IPS-NIHi7 (cell line): ENCODE results near the gene KNSTRN.

Source experiments
- DNase-seq: peaks from one replicate; pipeline ENCODE4 v3.0.0; 2012; ENCODE audit warnings: mixed read lengths; ENCODE audit errors: extremely low spot score

KNSTRN gene

GRCh38 chr15:40382580-40383456, at the start of gene KNSTRN:
KNSTRN (plus strand) TSS chr15:40382721; CDS start chr15:40382836, 115 bp downstream.
- peak; percentile 97 for DNase-seq

- DNase-seq: no peak
These were observed 48.5 kb upstream of the KNSTRN start for GRCh38 chr15:40333922-40334492.

- DNase-seq: no peak
These were observed 48.0 kb upstream of the KNSTRN start for GRCh38 chr15:40334541-40334940.

- no peak for DNase-seq
These were observed 47.4 kb upstream of the KNSTRN start for GRCh38 chr15:40334941-40335795.

- DNase-seq: no peak
These were observed 46.4 kb upstream of the KNSTRN start for GRCh38 chr15:40335938-40336743.

- peak; percentile 76 for DNase-seq
These were observed 45.8 kb upstream of the KNSTRN start for GRCh38 chr15:40336744-40337122.

GRCh38 chr15:40337597-40337996, 44.9 kb upstream of the KNSTRN start:
- DNase-seq: no peak

GRCh38 chr15:40338041-40338657, 44.4 kb upstream of the KNSTRN start:
- DNase-seq: peak; percentile 95

GRCh38 chr15:40338921-40339620, 43.5 kb upstream of the KNSTRN start:
- DNase-seq: no peak

GRCh38 chr15:40339621-40339945, 42.9 kb upstream of the KNSTRN start:
- DNase-seq: no peak

- DNase-seq: no peak
These were observed 42.3 kb upstream of the KNSTRN start for GRCh38 chr15:40340038-40340739.

GRCh38 chr15:40340740-40341400, 41.7 kb upstream of the KNSTRN start, which contains the start of gene CCDC9B:
CCDC9B (minus strand) TSS chr15:40340939; CDS start chr15:40340819, 120 bp downstream.
- DNase-seq: no peak

- DNase-seq: no peak
These were observed 39.9 kb upstream of the KNSTRN start for GRCh38 chr15:40342416-40343320.

- DNase-seq: no peak
These were observed 39.0 kb upstream of the KNSTRN start for GRCh38 chr15:40343512-40343911.

- no peak for DNase-seq
These were observed 38.3 kb upstream of the KNSTRN start for GRCh38 chr15:40344217-40344616.

GRCh38 chr15:40344631-40345120, 37.8 kb upstream of the KNSTRN start:
- peak; percentile 80 for DNase-seq

GRCh38 chr15:40345225-40345866, 37.2 kb upstream of the KNSTRN start:
- no peak for DNase-seq
